Left renal pelvis (tissue), 4 donors: ENCODE measurements around the gene APOE. TPM values are rescaled to one million over a fixed set of nuclear protein-coding genes. Genes with fewer than 3 reads are reported as not detected.

Experiments used
- DNase-seq, 4 donors: peaks; one replicate each; pipeline ENCODE4 v3.0.0-alpha.2; 2013; ENCODE audit warnings: low read depth in 4 of 4, low spot score in 3 of 4
- polyA plus RNA-seq, 4 donors: library from polyadenylated mRNA; unstranded; fragments of 120-200 nt; gene quantifications; one replicate each; pipeline ENCODE4 v1.2.1, GENCODE V29; 2013; ENCODE audit not compliant: insufficient read length in 4 of 4

APOE gene
- polyA plus RNA-seq, 4 donors = 51.2 to 397 (median 259) TPM

DNA sequence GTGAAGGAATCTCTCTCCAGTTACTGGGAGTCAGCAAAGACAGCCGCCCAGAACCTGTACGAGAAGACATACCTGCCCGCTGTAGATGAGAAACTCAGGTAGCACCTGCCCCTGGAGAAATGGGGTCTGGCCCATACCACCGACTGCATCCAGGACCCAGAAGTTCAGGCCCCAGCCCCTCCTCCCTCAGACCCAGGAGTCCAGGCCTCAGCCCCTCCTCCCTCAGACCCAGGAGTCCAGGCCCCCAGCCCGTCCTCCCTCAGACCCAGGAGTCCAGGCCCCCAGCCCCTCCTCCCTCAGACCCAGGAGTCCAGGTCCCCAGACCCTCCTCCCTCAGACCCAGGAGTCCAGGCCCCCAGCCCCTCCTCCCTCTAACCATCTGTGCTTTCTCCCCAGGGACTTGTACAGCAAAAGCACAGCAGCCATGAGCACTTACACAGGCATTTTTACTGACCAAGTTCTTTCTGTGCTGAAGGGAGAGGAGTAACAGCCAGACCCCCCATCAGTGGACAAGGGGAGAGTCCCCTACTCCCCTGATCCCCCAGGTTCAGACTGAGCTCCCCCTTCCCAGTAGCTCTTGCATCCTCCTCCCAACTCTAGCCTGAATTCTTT lies 43.3 kb downstream of the APOE start:
- no peak for DNase-seq

DNA sequence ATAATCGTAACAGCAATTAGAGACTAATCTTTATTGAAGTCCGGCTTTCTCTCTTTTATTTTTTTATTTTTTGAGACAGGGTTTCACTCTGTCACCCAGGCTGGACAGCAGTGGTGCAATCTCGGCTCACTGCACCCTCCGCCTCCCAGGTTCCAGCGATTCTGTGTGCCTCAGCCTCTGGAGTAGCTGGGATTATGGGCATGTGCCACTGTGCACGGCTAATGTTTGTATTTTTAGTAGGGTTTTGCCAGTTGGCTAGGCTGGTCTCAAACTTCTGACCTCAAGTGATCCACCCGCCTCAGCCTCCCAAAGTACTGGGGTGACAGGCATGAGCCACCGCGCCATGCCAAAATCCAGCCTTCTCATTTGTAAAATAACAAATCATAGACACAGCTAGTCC lies 44.0 kb downstream of the APOE start:
- no peak for DNase-seq

DNA sequence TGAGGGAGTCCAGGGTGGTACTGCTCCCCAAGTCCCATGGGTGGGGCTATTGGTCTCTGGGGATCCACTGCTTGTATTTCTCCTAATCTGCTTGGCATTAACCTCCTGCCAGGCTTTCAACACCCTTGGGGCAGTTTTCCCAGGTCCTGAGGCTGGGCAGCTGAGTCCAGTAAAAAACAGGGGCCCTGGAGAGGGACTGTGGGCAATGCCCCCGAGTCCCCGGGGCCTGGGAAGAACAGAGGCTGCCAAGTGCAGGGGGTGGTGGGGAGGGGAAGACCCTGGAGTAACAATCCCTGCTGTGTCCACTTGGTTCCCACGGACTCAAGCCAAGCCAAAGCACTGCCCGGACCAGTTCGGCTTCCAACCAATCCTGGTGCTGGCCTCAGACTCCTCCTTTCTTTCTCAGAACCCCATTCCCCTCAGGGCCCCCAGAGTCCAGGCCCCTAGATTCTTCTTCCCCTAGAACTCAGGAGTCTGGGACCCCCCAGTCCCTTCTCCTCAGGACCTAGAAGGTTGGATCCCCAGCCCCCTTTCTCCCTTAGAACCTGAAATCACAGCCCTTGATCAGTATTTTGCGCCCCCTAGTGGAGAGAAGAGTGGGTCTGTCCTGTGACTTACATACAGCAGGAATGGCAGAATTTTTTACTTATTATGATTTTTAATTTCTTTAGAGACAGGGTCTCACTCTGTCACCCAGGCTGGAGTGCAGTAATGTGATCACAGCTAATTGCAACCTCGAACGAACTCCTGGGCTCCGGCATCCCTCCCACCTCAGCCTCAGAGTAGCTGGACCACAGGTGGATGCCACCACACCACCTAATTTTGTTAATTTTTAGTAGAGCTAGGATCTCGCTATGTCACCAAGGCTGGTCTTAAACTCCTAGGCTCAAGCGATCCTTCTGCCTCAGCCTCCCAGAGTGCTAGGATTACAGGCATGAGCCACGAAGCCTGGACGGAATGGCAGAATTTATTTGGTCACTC lies 45.9 kb downstream of the APOE start:
- peak in 3 of 4 donors; percentile 35 to 70 (median 66) for DNase-seq

DNA sequence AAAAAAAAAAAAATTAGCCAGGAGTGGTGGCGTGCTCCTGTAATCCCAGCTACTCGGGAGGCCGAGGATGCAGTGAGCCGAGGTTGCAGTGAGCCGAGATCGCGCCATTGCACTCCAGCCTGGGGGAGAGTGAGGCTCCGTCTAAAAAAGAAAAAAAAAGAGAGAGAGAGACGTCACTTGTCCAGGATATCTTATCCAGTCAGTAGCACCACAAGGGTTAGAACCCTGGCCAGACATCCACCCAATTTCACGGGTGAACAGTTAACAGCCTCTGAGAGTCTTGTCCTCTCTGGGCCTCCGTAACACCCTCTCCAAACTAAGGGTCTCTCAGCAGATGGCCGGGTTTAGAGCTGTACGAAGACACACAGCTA lies 48.7 kb downstream of the APOE start:
- peak in 1 of 4 donors; percentile 11 for DNase-seq

DNA sequence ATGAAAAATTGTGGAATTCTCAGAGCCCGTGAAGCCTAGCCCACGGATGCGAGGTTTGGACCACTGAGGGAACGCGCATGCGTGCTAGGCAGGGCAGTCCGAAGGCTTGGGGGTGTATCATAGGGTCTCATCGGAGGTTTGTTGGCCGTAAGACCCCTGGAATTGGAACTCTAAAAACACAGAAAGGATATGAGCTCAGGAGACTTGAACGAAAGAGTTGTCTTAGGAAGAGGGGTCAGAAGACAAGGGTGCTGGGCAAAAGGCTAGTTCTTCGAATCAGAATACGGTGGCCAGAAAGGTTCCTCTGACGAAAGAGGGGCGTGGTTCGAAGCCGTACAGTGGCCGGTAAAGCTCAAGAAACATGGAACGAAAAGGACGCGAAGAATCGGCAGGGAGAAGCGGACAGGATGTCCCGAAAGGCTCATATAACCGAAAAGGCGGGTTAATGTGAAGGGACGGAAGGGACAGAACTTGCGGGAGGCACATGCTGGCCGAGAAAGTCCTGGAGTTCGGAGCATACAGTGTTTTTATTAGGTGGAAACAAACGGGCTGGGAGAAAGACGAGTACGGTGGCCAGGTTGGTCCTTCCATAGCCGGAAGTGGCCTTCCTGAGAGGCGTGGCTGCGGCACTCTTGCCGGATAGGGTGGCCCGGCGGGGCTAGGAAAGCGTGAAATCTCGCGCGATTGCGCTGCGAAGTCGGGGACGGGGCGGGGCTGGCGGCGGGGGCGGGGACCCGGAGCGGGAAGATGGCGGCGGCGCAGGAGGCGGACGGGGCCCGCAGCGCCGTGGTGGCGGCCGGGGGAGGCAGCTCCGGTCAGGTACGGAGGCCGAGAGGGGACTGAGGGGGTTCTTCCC lies 49.3 kb downstream of the APOE start, which contains the start of gene CLPTM1:
Gene CLPTM1, plus strand, starts transcription at position 732 of the 856 bp plus-strand sequence. Its CDS starts 16 bp downstream, at position 748.
- DNase-seq = peak; percentile 93 to 98 (median 94)

DNA sequence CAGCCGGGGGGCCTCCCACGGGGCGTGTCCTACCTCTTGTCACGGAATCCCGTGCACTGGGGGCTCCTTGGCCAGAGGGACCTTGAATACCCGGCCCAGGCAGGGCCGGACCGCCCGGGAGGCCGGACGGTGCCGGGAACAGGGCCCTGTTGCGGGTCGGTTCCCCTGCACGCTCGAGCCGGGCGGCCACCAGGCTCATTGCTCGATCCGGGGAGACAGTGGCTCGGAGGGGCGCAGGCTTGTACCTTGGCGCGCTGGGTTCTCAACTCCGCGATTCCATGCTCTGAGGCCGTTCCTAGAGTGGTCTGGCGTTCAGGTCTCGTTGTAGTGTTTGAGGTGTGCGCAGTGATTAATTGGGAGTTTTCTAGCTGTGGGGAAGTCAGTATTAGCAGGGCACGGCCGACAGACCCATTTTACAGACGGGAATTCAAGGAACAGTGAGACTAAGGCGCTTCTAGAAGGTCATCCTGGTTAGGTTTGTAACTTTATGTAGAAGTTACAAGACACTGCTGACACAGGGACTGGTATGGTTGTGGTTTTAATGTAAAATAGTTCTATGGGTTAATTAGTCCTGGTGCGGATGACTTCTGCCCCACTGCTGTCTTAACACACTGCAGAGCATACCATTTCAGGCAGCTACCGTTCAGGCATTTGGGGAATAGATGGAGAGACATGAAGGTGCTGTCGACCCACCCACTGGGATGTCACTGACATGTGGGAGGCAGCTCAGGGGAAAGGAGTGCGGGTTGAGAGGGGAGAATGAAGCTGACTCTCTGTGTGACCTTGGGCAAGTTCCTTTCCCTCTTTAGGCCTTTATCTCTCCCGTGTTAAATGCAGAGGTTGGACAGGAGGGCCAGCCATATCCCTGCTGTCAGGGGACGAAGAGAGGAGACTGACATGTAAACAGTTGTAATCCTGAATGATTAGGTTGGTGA lies 50.2 kb downstream of the APOE start:
- no peak for DNase-seq

DNA sequence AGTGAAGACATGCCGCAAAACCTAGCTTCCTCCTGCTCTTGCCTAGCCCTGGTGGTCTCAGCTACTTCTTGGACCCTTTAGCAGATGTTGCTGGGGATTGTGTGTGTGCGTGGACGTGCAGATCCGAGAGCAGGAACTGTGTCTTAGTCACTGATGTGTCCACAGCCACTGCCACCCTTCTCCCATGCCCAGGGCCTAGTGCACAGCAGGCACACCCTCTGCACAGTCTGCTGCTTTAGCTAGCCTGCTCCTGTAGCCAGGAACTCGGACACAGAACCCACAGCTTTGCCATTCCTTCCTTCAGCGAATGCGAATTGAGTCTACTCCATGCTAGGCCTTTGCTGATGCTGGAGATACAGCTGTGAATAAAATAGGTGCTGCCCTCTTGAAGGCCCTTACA lies 51.9 kb downstream of the APOE start:
- no peak for DNase-seq

DNA sequence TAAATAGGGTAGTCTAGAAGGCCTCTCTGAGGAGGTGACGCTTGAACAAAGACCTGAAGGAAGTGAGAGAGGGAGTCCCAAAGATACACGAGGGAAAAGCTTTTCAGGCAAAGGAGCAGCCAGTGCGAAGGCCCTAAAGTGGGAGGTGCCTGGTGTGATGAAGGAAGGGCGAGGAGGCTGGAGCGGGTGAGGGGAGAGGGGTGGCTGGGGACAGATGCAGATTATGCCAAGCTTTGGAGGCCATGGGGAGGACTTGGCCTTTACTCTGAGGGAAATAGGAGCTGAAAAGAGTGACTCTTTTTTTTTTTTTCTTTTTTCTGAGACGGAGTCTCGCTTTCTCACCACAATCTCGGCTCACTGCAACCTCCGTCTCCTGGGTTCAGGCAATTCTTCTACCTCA lies 52.5 kb downstream of the APOE start:
- no peak for DNase-seq

Other genes with a start within 250 kb of the APOE start
- 10 to 100 TPM in 2 of 4 donors, 1 to 10 TPM in 2; 9.0 to 27.2 (median 14.3) TPM for gene CEACAM19, start 234.3 kb upstream of the APOE start, polyA plus RNA-seq
- gene CEACAM16, start 206.6 kb upstream of the APOE start, polyA plus RNA-seq = not detected
- 10 to 100 TPM in 2 of 4 donors, 1 to 10 TPM in 2; 5.5 to 16.5 (median 8.8) TPM for gene BCL3, start 157.1 kb upstream of the APOE start, polyA plus RNA-seq
- gene CBLC, start 127.9 kb upstream of the APOE start, polyA plus RNA-seq = 1 to 10 TPM in 3 of 4 donors, under 1 TPM in 1; 0.25 to 7.9 (median 6.0) TPM
- gene BCAM, start 96.7 kb upstream of the APOE start, polyA plus RNA-seq = 100 to 1,000 TPM in 3 of 4 donors, 10 to 100 TPM in 1; 71.5 to 730 (median 500) TPM
- gene NECTIN2, start 59.5 kb upstream of the APOE start, polyA plus RNA-seq = 100 to 1,000 TPM in 3 of 4 donors, 10 to 100 TPM in 1; 74.3 to 165 (median 151) TPM
- 10 to 100 TPM; 27.3 to 53.4 (median 43.9) TPM for gene TOMM40, start 14.5 kb upstream of the APOE start, polyA plus RNA-seq
- 10 to 100 TPM in 2 of 4 donors, 1 to 10 TPM in 2; 8.7 to 25.0 (median 9.9) TPM for gene APOC1, start 8.8 kb downstream of the APOE start, polyA plus RNA-seq
- not detected for gene APOC4, start 36.4 kb downstream of the APOE start, polyA plus RNA-seq
- 10 to 100 TPM in 2 of 4 donors, 1 to 10 TPM in 2; 4.3 to 12.8 (median 8.8) TPM for gene APOC2, start 40.3 kb downstream of the APOE start, polyA plus RNA-seq
- 100 to 1,000 TPM in 2 of 4 donors, 10 to 100 TPM in 2; 70.4 to 125 (median 103) TPM for gene CLPTM1, start 49.6 kb downstream of the APOE start, polyA plus RNA-seq
- 1 to 10 TPM; 4.4 to 6.6 (median 5.5) TPM for gene RELB, start 95.7 kb downstream of the APOE start, polyA plus RNA-seq
- gene CLASRP, start 133.2 kb downstream of the APOE start, polyA plus RNA-seq = 10 to 100 TPM; 55.9 to 94.2 (median 64.6) TPM
- 1 to 10 TPM in 1 of 4 donors, under 1 TPM in 3; 0.45 to 2.5 (median 0.76) TPM for gene ZNF296, start 170.7 kb downstream of the APOE start, polyA plus RNA-seq
- gene GEMIN7, start 173.5 kb downstream of the APOE start, polyA plus RNA-seq = 10 to 100 TPM; 16.6 to 27.3 (median 22.5) TPM
- 10 to 100 TPM; 15.2 to 38.9 (median 26.5) TPM for gene PPP1R37, start 187.4 kb downstream of the APOE start, polyA plus RNA-seq